Loucy (cell line): Measurements from ENCODE around the gene LONRF3.

Source experiments
- EZH2phosphoT487 ChIP-seq: fragments of 200-600 bp; IDR thresholded peaks from 2 replicates; pipeline ENCODE4 v1.6.1; 2018; ENCODE audit warnings: antibody characterized with exemption, mild to moderate bottlenecking, moderate library complexity, borderline replicate concordance
- TF ChIP-seq, protein P1 (sequence below): fragments of 200-600 bp; sonication (generic); conservative IDR thresholded peaks from 2 replicates; pipeline ENCODE4 v1.5.1; 2014; ENCODE audit warnings: mild to moderate bottlenecking, antibody characterized with exemption, low read length

DNA sequence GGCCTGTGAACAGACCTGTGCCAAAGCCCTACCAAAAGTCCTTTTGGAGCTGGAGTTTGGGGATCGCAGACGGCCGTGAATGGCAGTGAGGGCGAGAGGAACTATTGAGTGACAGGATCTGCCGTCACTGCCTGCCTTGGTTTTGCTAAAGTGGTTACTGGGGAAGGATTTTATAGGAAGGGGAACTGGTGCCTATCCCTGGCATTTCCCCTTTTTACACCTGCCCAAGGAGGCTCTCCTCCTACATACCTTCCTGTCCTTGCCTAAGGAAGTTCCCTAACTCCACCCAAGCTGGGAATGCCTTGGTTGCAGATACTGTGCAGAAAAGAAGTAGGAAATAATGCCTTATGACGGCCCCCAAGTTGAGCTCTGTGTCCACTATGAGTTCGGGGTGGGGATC, 14.5 kb downstream of the LONRF3 start:
- TF ChIP-seq, protein P1, sequence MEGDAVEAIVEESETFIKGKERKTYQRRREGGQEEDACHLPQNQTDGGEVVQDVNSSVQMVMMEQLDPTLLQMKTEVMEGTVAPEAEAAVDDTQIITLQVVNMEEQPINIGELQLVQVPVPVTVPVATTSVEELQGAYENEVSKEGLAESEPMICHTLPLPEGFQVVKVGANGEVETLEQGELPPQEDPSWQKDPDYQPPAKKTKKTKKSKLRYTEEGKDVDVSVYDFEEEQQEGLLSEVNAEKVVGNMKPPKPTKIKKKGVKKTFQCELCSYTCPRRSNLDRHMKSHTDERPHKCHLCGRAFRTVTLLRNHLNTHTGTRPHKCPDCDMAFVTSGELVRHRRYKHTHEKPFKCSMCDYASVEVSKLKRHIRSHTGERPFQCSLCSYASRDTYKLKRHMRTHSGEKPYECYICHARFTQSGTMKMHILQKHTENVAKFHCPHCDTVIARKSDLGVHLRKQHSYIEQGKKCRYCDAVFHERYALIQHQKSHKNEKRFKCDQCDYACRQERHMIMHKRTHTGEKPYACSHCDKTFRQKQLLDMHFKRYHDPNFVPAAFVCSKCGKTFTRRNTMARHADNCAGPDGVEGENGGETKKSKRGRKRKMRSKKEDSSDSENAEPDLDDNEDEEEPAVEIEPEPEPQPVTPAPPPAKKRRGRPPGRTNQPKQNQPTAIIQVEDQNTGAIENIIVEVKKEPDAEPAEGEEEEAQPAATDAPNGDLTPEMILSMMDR = no peak
- TF ChIP-seq EZH2phosphoT487 = no peak
